Thoracic aorta (tissue), 2 donors: ENCODE data around the gene PRR23A. TPM values are rescaled to one million over a fixed set of nuclear protein-coding genes. Genes with fewer than 3 reads are reported as not detected.

Source experiments
- ATAC-seq: fragments of 150-250 bp; one replicate; pipeline ENCODE4 v1.8.0; 2017; ENCODE audit warnings: low read depth; ENCODE audit not compliant: insufficient number of reproducible peaks, low FRiP score
- DNase-seq: peaks from one replicate; pipeline ENCODE4 v3.0.0-alpha.2; 2020; ENCODE audit warnings: low spot score
- H3K27ac ChIP-seq, 2 donors: fragments of 200-600 bp; sonication (generic); 1 replicate in 1 of 2; 2 replicates in 1 of 2; pipeline ENCODE4 v1.5.1; 2016; ENCODE audit warnings: mild to moderate bottlenecking in 2 of 2, moderate library complexity in 2 of 2
- H3K27me3 ChIP-seq: fragments of 200-600 bp; sonication (generic); replicated peaks from 2 replicates; pipeline ENCODE4 v1.6.0; 2016; ENCODE audit warnings: mild to moderate bottlenecking; ENCODE audit not compliant: insufficient read depth
- H3K36me3 ChIP-seq: fragments of 200-600 bp; sonication (generic); one replicate; pipeline ENCODE4 v1.5.1; 2016
- H3K4me1 ChIP-seq, 2 donors: fragments of 200-600 bp; sonication (generic); 1 replicate in 1 of 2; 2 replicates in 1 of 2; pipeline versions ENCODE4 v1.5.1 to v1.6.0; 2016; ENCODE audit warnings: low read depth in 2 of 2, mild to moderate bottlenecking in 1 of 2; ENCODE audit not compliant: control insufficient read depth in 1 of 2
- H3K4me3 ChIP-seq: fragments of 200-600 bp; sonication (generic); 2 replicates; pipeline ENCODE4 v1.5.1; 2016; ENCODE audit warnings: mild to moderate bottlenecking
- H3K9me3 ChIP-seq: fragments of 200-600 bp; sonication (generic); 2 replicates; pipeline ENCODE4 v1.5.1; 2016
- CTCF ChIP-seq: fragments of 200-600 bp; sonication (generic); IDR thresholded peaks from one replicate; pipeline ENCODE4 v1.5.1; 2019; ENCODE audit warnings: antibody characterized with exemption
- total RNA-seq, 2 donors: library from RNA; depleted of rRNA; stranded (reverse); fragments of >200 nt; gene quantifications; one replicate each; pipeline versions ENCODE4 v1.1.0 to v1.2.3, GENCODE V29; 2016

PRR23A gene
- not detected for total RNA-seq

GRCh38 chr3:139006051-139006716, at the start of gene PRR23A:
PRR23A (minus strand) TSS chr3:139006268; CDS start chr3:139006268, 0 bp downstream.
- no peak for TF ChIP-seq CTCF
- Histone ChIP-seq H3K4me3 (no peak within 1 kb of the TSS), H3K36me3 (no peaks in the 10 kb centered on the region), H3K27me3 (no peaks in the 10 kb centered on the region), H3K9me3 (no peaks in the 10 kb centered on the region), H3K4me1 (no peaks in the 10 kb centered on the region), H3K27ac (no peak within 1 kb of the TSS)
- ATAC-seq, result no peak
- DNase-seq, result no peak

DNA sequence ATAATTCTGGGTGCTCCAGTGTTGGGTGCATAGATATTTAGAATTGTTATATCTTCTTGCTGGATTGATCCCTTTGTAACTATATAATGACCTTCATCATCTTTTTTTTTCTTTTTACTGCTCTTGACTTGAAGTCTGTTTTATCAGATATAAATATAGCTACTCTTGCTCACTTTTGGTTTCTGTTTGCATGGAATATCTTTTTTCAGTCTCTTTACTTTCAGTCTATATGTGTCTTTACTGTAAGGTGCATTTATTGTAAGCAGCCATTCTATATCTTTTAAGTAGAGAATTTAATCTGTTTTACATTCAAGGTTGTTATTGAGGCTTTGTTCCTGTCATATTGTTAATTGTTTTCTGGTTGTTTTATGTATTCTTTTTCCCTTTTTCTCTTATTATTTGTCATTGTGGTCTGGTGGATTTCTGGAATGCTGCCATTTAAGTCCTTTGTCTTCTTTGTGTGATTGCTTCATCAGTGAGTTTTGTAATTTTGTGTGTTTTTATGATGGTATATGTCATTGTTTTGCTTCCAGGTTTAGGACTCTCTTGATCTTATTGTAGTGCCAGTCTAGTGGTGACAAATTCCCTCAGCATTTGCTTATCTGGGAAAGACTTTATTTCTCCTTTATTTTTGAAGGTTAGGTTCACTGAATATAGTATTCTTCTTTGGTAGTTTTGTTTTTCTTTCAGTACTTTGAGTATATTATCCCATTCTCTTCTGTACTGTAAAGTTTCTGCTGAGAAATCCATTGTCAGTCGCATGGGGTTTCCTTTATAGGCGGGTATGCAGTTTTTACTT, 46.9 kb upstream of the PRR23A start:
- DNase-seq (no peak), ATAC-seq (no peak)
- H3K4me3 ChIP-seq, result no peak overlapping the region
- no peaks in the 10 kb centered on the region for H3K27me3 ChIP-seq
- H3K4me1 ChIP-seq, result no peaks in the 10 kb centered on the region
- no peak overlapping the region for H3K27ac ChIP-seq
- TF ChIP-seq CTCF, result no peak
- H3K36me3 ChIP-seq, result no peaks in the 10 kb centered on the region
- H3K9me3 ChIP-seq, result peaks cover 7% of the 10 kb centered on the region

GRCh38 chr3:139044366-139045210, 38.5 kb upstream of the PRR23A start, which contains the start of gene PRR23C:
PRR23C (minus strand) TSS chr3:139044892; CDS start chr3:139044620, 272 bp downstream.
- no peak for TF ChIP-seq CTCF
- Histone ChIP-seq H3K27ac (no peak within 1 kb of the TSS), H3K36me3 (no peaks in the 10 kb centered on the region), H3K4me3 (no peak within 1 kb of the TSS), H3K4me1 (no peaks in the 10 kb centered on the region), H3K9me3 (no peaks in the 10 kb centered on the region), H3K27me3 (no peaks in the 10 kb centered on the region)
- DNase-seq, result no peak
- no peak for ATAC-seq

GRCh38 chr3:139043554-139044365, 37.7 kb upstream of the PRR23A start:
- no peaks in the 10 kb centered on the region for H3K27me3 ChIP-seq
- H3K9me3 ChIP-seq, result no peaks in the 10 kb centered on the region
- no peak overlapping the region for H3K27ac ChIP-seq
- ATAC-seq (no peak), DNase-seq (no peak)
- H3K36me3 ChIP-seq, result no peaks in the 10 kb centered on the region
- no peaks in the 10 kb centered on the region for H3K4me1 ChIP-seq
- H3K4me3 ChIP-seq, result no peak overlapping the region
- no peak for TF ChIP-seq CTCF
